WTC11 (cell line): ENCODE results near the gene ZNF366. TPM values are rescaled to one million over a fixed set of nuclear protein-coding genes. Genes with fewer than 3 reads are reported as not detected.

Experiments
- ATAC-seq: fragments of 200-7000 bp; cut with Tn5 transposase; 2 replicates; pipeline ENCODE4 v1.10.0; 2021; ENCODE audit warnings: mild to moderate bottlenecking, moderate library complexity
- CTCF ChIA-PET: fragments of 300-600 bp; sonication (Branson Sonifier 250); formaldehyde crosslinking; loops from one replicate; lab custom pipeline; 2021; ENCODE audit warnings: antibody characterized with exemption; lab: Charles Lee
- POLR2A ChIA-PET: fragments of 350-600 bp; sonication (Branson Sonifier 250); formaldehyde crosslinking; loops from one replicate; lab custom pipeline; 2021; ENCODE audit warnings: antibody characterized with exemption; lab: Charles Lee
- DNase-seq: peaks from one replicate; pipeline ENCODE4 v3.0.0; 2021; ENCODE audit warnings: low spot score
- H3K27ac Mint-ChIP-seq: 2 replicates; pipeline ENCODE4 v1.8.0; 2021; ENCODE audit warnings: mixed read lengths
- H3K27me3 Mint-ChIP-seq: 2 replicates; pipeline ENCODE4 v1.8.0; 2021; ENCODE audit warnings: low read depth, mild to moderate bottlenecking, moderate library complexity, mixed read lengths
- H3K36me3 Mint-ChIP-seq: 2 replicates; pipeline ENCODE4 v1.8.0; 2021; ENCODE audit warnings: mixed read lengths
- H3K4me1 Mint-ChIP-seq: 2 replicates; pipeline ENCODE4 v1.8.0; 2022; ENCODE audit warnings: mixed read lengths
- H3K4me3 Mint-ChIP-seq: 2 replicates; pipeline ENCODE4 v1.8.0; 2021; ENCODE audit warnings: mild to moderate bottlenecking, moderate library complexity, mixed read lengths
- H3K9me3 Mint-ChIP-seq: 2 replicates; pipeline ENCODE4 v1.8.0; 2021; ENCODE audit warnings: mixed read lengths
- ARID4B ChIP-seq: sonication (generic); formaldehyde crosslinking; IDR thresholded peaks from 2 replicates; pipeline ENCODE4 v1.8.0; 2023; ENCODE audit warnings: missing genetic modification reagents, mild to moderate bottlenecking, borderline replicate concordance
- ATF2 ChIP-seq: sonication (generic); formaldehyde crosslinking; IDR thresholded peaks from 2 replicates; pipeline ENCODE4 v1.8.1; 2022; ENCODE audit warnings: low read depth, missing genetic modification reagents, borderline replicate concordance
- ATF3 ChIP-seq: sonication (generic); formaldehyde crosslinking; conservative IDR thresholded peaks from 2 replicates; pipeline ENCODE4 v1.8.1; 2022; ENCODE audit warnings: mild to moderate bottlenecking, missing genetic modification reagents
- CBFB ChIP-seq: sonication (generic); formaldehyde crosslinking; IDR thresholded peaks from 2 replicates; pipeline ENCODE4 v1.8.1; 2022; ENCODE audit warnings: mild to moderate bottlenecking, low read depth, missing genetic modification reagents
- CDX4 ChIP-seq: fragments of 250-450 bp; sonication (Bioruptor Pico); IDR thresholded peaks from 2 replicates; pipeline ENCODE4 v1.9.0; 2021; ENCODE audit warnings: moderate library complexity, mild to moderate bottlenecking, inconsistent platforms, borderline replicate concordance
- E2F5 ChIP-seq: sonication (generic); formaldehyde crosslinking; IDR thresholded peaks from 2 replicates; pipeline ENCODE4 v1.8.1; 2022; ENCODE audit warnings: mild to moderate bottlenecking, moderate library complexity, missing genetic modification reagents
- ETV6 ChIP-seq: sonication (generic); formaldehyde crosslinking; IDR thresholded peaks from 2 replicates; pipeline ENCODE4 v1.8.1; 2022; ENCODE audit warnings: mild to moderate bottlenecking, missing genetic modification reagents
- HMGA2 ChIP-seq: fragments of 250-450 bp; sonication (Bioruptor Pico); IDR thresholded peaks from 2 replicates; pipeline ENCODE4 v1.4.0; 2021; ENCODE audit warnings: mild to moderate bottlenecking, moderate library complexity
- HMGXB4 ChIP-seq: sonication (generic); formaldehyde crosslinking; IDR thresholded peaks from 2 replicates; pipeline ENCODE4 v1.8.1; 2023; ENCODE audit warnings: mild to moderate bottlenecking, moderate library complexity, missing genetic modification reagents
- IRF1 ChIP-seq: sonication (generic); formaldehyde crosslinking; IDR thresholded peaks from 2 replicates; pipeline ENCODE4 v1.8.0; 2023; ENCODE audit warnings: missing genetic modification reagents
- JUN ChIP-seq: sonication (generic); formaldehyde crosslinking; IDR thresholded peaks from 2 replicates; pipeline ENCODE4 v1.8.0; 2023; ENCODE audit warnings: mild to moderate bottlenecking, missing genetic modification reagents
- MXD4 ChIP-seq: fragments of 250-450 bp; sonication (Bioruptor Pico); IDR thresholded peaks from 2 replicates; pipeline ENCODE4 v1.8.0; 2021; ENCODE audit warnings: mild to moderate bottlenecking, moderate library complexity, borderline replicate concordance
- PRDM15 ChIP-seq: sonication (generic); formaldehyde crosslinking; IDR thresholded peaks from 2 replicates; pipeline ENCODE4 v1.8.0; 2022; ENCODE audit warnings: missing genetic modification reagents
- SP1 ChIP-seq: sonication (generic); formaldehyde crosslinking; conservative IDR thresholded peaks from 2 replicates; pipeline ENCODE4 v1.8.1; 2022; ENCODE audit warnings: missing genetic modification reagents
- TEAD4 ChIP-seq: sonication (generic); formaldehyde crosslinking; IDR thresholded peaks from 2 replicates; pipeline ENCODE4 v1.8.0; 2022; ENCODE audit warnings: mild to moderate bottlenecking, missing genetic modification reagents
- TP53 ChIP-seq: sonication (generic); formaldehyde crosslinking; IDR thresholded peaks from 2 replicates; pipeline ENCODE4 v1.8.1; 2023; ENCODE audit warnings: mild to moderate bottlenecking, missing genetic modification reagents
- USF1 ChIP-seq: sonication (generic); formaldehyde crosslinking; IDR thresholded peaks from 2 replicates; pipeline ENCODE4 v1.8.0; 2022; ENCODE audit warnings: mild to moderate bottlenecking, missing genetic modification reagents
- ZNF138 ChIP-seq: sonication (generic); formaldehyde crosslinking; conservative IDR thresholded peaks from 2 replicates; pipeline ENCODE4 v1.8.1; 2022; ENCODE audit warnings: mild to moderate bottlenecking, moderate library complexity, missing genetic modification reagents
- ZNF423 ChIP-seq: fragments of 250-450 bp; sonication (Bioruptor Pico); IDR thresholded peaks from 2 replicates; pipeline ENCODE4 v2.1.2; 2022; ENCODE audit warnings: mild to moderate bottlenecking, moderate library complexity
- total RNA-seq: library from RNA; stranded (reverse); gene quantifications from 3 replicates; pipeline ENCODE4 v1.2.3, GENCODE V29; 2021

ZNF366 gene
- total RNA-seq, 1 experiment from 2014 or later, result not detected

- no peak for ATAC-seq
- TF ChIP-seq JUN (CRISPR knock-in tag), result no peak
- no peak for TF ChIP-seq HMGA2
- TF ChIP-seq CDX4 (CRISPR knock-in tag), result no peak
- no peak for TF ChIP-seq ATF3 (CRISPR knock-in tag)
- TF ChIP-seq PRDM15 (CRISPR knock-in tag), result no peak
- TF ChIP-seq IRF1 (CRISPR knock-in tag), result no peak
- TF ChIP-seq SP1, result no peak
- no peak for TF ChIP-seq E2F5 (CRISPR knock-in tag)
- TF ChIP-seq, all 79 proteins: peak for 0
- Mint-ChIP-seq H3K4me1 (peaks cover 6% of the 10 kb centered on the region), H3K36me3 (no peaks in the 10 kb centered on the region), H3K27me3 (no peaks in the 10 kb centered on the region), H3K4me3 (no peak overlapping the region), H3K27ac (no peak overlapping the region), H3K9me3 (no peaks in the 10 kb centered on the region)
- ChIA-PET CTCF (no interaction called here), POLR2A (no interaction called here)
- DNase-seq, result no peak
Measured at GRCh38 chr5:72441862-72442540, 65.2 kb downstream of the ZNF366 start.

- no peak for DNase-seq
- no peak for ATAC-seq
- Mint-ChIP-seq H3K4me3 (no peak overlapping the region), H3K27me3 (no peaks in the 10 kb centered on the region), H3K9me3 (no peaks in the 10 kb centered on the region), H3K36me3 (no peaks in the 10 kb centered on the region), H3K27ac (no peak overlapping the region), H3K4me1 (peaks cover 6% of the 10 kb centered on the region)
- POLR2A ChIA-PET, result no interaction called here
- CTCF ChIA-PET, result no interaction called here
- TF ChIP-seq USF1 (CRISPR knock-in tag), result no peak
- no peak for TF ChIP-seq TP53
- TF ChIP-seq ATF2 (CRISPR knock-in tag), result no peak
- no peak for TF ChIP-seq ZNF423 (CRISPR knock-in tag)
- TF ChIP-seq MXD4 (CRISPR knock-in tag), result no peak
- TF ChIP-seq HMGXB4, result no peak
- TF ChIP-seq CBFB, result no peak
- no peak for TF ChIP-seq TEAD4 (CRISPR knock-in tag)
- no peak for TF ChIP-seq ARID4B (CRISPR knock-in tag)
- TF ChIP-seq ETV6 (CRISPR knock-in tag), result no peak
- TF ChIP-seq ZNF138 (CRISPR knock-in tag), result no peak
Measured at GRCh38 chr5:72441094-72441723, 66.0 kb downstream of the ZNF366 start.
